ENCODE measurements around the gene RAB31.
A peak's percentile ranks its signal among the peaks of the same experiment; 100 is the strongest.

Gene RAB31

GRCh38 chr18:9714266-9715087 lies 6.4 kb downstream of the RAB31 start:
- peak in 1 of 4 experiments; percentile 1 for DNase-seq

- no peak for DNase-seq
Observed at GRCh38 chr18:9715088-9715343, 6.9 kb downstream of the RAB31 start.

DNA sequence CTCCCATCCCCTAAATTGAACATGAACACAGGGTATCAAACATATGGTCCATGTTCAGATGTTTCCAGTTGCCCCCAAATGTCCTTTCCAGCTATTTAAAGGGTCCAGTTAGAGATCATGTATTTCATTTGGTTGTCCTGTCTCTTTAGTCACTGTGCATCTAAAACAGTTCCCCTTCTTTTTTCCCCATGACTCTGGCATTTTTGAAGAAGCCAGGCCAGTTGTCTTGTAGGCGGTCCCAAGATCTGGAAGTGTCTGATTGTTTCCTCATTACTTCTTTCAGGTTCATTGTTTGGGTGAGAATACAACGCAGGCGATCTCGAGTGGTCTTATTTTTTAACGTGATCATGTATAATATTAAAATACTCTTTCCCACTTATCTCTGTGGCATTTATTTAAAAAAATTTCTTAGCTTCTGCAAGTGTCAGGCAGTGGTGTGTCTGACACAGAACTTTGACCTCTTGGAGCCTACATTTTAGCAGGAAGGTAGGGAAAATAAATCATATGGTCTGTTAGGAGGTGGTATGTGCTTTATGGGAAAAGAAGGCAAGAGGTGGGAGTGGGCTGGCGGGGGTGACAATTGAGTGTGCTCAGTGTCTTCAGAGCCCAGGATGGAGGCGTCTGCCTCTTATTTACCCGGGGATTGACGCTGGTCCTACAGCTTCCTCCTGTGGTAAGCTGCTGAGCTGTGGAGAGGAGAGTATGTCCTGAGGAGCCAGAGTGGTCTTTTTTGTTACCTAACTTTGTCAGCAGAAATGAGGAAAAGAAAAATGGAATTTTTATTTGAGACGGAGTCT lies 8.1 kb downstream of the RAB31 start:
- DNase-seq: peak; percentile 65 to 85 (median 74)

DNA sequence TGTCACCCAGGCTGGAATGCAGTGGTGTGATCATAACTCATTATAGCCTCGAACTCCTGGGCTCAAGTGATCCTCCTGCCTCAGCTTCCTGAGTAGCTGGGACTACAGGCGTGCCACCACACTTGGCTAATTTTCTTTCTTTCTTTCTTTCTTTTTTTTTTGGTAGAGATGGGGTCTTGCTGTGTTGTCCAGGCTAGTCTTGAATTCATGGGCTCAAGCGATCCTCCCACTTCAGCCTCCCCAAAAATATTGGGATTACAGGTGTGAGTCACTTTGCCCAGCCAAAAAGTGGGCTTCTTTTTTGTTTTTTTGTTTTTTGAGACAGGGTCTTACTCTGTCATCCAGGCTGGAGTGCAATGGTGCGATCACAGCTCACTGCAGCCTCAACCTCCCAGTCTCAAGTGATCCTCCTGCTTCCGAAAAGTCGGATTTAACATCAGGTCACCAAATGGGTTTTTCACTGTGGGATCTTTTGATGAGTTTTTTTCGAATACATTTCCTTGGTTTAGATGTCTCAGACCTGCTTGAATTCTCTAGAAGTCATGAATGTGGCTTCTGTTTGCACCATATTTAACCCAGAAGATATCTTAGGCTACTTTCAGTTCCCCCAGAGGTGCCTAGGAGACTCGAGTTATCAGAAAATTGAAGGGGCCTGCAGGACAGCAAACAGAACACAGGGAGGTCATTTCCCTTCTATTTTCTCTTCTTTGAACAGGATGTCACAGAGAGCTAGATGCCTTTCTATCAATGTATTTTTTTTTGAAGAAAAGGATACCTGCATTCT lies 8.9 kb downstream of the RAB31 start:
- DNase-seq: no peak

DNA sequence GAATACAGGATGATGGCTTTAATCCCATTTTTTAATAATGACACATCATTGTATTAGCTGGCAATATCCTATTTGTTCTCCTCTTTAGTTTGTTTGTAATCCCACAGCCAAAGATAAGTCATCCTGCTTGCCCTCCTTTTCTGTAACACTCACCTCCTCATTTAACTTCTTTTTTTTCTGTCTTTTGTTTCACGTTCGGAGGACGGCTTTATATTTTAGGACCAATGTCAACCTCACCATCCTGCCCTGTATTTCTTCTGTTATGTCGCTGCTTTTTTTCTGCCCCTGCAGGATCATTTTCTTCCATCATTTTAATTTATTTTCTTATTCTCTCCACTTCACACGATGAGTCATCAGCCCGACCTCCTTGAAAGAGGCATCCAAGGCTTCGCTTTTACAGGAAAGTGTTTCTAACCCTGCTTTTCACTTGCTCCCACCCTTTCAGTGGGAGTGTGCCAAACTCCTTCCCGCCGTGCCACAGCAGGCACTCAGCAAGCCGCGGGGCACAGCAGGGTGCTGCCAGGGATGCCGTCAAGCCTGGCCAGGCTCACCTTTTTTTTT lies 11.4 kb downstream of the RAB31 start:
- DNase-seq: no peak

- no peak for DNase-seq
Observed at GRCh38 chr18:9720327-9720726, 12.2 kb downstream of the RAB31 start.

DNA sequence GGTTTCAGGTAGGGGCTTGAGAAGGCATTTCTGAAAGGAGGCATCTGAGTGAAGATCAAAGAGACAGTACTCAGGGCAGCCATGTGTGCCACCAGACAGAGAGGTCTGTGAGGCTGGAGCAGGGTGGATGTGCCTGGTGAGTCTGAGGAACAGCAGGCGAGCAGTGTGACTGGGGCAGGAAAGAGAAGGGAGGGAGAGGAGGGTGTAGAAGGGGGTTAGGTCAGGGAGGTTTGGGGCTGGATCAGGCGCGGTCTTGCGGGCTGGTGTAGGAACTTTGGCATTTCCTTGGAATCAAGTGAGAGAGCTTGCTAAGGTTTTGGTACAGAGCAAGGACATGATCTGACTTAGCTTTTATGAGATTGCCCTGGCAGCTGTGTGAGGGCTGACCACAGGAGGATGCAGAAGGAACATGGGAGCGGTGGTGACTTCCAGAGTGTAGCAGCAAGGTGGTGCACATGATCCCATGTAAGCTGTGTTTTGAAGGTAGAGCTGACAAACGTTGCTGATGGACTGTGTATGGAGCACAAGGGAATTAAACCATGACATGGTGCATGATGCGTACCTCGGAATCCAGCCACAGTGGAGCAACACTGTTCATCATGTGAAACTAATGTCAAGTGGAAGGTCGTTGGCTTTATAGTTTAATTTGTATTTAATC lies 13.9 kb downstream of the RAB31 start:
- DNase-seq: no peak

DNA sequence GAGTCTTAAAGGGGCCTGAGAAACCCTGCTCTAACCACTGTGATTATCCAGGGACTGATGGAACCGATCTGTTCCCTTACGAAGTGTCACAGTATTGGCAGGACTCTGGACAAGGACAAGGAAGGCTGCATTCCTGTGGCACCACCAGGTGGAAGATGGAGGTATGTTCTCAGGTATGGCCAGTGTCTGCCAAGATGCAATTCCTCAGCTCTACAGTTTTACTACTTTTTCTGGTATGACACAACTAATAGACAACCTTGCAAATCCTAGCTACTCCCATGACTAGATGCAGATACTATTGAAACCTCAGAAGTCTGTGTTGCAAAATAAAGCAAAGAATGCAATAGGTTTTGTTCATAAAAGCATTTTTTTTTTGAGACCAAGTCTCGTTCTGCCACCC lies 14.6 kb downstream of the RAB31 start:
- DNase-seq: no peak

- no peak for DNase-seq
Observed at GRCh38 chr18:9724797-9725585, 16.9 kb downstream of the RAB31 start.

GRCh38 chr18:9726175-9726574 lies 18.1 kb downstream of the RAB31 start:
- DNase-seq: no peak

- DNase-seq: no peak
Observed at GRCh38 chr18:9726936-9727335, 18.8 kb downstream of the RAB31 start.

GRCh38 chr18:9730786-9731185 lies 22.7 kb downstream of the RAB31 start:
- no peak for DNase-seq

DNA sequence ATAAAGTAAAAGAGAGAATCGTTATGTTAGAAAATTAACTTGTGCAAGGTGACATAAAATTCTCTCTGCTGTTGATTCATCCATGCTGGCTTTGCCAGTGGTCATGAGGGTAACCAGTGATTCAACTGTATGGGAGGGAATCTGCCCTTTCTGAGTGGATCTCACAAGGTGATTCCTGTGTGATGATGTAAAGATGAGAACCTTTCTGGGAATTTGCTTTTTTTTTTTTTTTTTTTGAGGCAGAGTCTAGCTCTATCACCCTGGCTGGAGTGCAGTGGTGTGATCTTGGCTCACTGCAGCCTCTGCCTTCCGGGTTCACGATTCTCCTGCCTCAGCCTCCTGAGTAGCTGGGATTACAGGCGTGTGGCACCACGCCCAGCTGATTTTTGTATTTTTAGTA lies 23.3 kb downstream of the RAB31 start:
- DNase-seq: no peak

DNA sequence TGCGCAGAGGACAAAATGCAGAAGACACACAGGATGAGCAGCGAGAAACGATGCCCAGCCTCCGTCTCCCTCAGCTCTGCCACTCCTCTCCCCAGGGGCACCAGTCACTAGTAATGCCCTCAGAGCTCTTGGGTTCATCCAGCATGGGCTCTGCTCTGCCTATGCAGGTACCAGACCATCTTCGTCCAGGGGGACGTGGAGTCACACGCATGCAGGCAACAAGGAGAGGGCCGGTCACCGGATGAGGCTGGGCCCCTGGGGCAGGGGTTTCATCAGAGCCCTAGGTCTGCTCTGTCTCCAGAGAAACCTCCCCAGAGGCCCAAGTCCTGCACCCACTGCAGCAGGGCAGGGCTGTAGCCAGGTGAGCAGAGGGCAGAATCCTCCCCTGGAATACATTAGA lies 23.9 kb downstream of the RAB31 start:
- DNase-seq: no peak

DNA sequence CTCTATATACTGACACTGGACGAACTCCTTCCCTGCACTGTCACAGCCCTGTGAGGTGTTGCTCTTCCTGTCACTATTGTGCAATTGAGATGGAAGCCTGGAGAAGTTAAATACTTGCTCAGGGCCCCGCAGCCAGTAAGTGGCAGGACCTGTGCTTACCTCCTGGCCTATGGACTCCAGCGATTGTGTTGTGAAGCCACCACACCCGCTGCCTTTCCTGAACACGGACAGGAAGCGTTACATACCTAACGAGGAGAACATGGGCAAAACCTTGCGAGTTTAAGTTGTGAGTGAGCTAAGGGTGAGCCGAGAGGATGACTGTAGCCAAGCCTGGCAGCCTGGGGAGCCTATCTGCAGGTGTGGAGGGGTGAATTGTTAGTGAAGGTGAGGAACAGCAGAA lies 26.1 kb downstream of the RAB31 start:
- no peak for DNase-seq

GRCh38 chr18:9735238-9735637 lies 27.1 kb downstream of the RAB31 start:
- DNase-seq: peak in 1 of 4 experiments; percentile 42

DNA sequence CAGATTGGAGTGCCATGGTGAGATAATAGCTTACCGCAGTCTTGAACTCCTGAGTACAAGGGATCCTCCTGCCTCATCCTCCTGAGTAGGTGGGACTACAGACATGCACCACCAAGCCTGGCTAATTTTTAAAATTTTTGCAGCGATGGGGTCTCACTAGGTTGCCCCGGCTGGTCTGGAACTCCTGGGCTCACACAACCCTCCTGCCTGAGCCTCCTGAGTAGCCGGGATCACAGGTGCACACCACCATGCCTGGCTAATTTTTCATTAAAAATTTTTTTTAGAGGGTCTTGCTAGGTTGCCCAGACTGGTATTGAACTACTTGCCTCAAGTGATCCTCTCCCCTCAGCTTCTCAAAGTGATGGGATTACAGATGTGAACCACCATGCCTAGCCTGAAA lies 27.8 kb downstream of the RAB31 start:
- no peak for DNase-seq

- DNase-seq: no peak
Observed at GRCh38 chr18:9736286-9736835, 28.3 kb downstream of the RAB31 start.

DNA sequence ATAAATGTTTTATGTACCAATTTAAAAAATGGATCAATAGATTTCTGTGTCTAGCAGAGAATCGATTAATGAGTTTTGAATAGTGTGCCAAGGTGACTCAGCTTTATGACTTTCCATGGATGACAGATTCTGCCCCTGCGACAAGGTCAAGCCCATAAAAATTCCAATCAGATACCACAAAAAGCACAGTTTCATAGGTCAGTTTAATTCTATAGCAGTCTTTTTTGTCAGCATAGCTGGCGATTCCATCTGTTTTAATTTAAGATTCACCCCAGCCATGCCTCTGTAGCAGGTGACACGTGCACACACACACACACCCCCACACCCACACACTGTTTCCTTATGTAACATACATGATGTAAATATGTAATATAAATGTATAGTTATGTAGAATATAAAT lies 28.9 kb downstream of the RAB31 start:
- DNase-seq: no peak

DNA sequence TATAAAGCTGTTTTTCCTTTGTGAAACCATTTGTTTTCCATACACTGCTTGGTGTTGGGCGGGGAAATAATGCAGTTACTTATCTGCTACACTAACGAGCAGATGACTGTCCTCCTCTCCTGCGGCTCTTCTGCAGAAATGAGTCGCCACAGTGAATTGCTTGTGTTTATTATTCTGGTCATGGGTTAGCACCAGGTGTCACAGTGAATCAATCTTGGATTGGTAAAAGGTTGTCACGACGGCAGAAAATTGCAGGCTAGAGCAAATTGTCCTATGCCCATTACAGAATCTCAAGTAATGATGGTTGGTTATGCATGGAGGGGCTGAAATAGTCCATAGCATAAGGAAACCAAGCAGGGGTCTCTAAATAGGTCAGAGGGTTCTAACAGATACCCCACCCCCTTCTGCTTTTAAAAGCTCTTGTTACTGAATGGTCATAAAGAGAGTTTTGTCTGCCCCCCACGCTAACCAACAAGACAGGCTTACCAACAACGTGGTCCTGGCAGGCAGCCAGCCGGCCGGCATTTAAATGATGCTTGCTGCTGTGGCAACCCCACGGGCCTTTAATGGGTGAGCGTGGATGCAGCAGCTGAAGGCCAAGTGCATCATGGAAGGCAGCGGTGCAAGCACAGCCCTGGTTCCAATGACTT lies 29.5 kb downstream of the RAB31 start:
- no peak for DNase-seq

Data from suppressor macrophage (primary cell).